Measurements from ENCODE around the gene C11orf24. TPM values are rescaled to one million over a fixed set of nuclear protein-coding genes. Genes with fewer than 3 reads are reported as not detected.

The C11orf24 gene
- total RNA-seq, 8 experiments from 2014 or later = 15.4 to 29.8 (median 24.1) TPM

DNA sequence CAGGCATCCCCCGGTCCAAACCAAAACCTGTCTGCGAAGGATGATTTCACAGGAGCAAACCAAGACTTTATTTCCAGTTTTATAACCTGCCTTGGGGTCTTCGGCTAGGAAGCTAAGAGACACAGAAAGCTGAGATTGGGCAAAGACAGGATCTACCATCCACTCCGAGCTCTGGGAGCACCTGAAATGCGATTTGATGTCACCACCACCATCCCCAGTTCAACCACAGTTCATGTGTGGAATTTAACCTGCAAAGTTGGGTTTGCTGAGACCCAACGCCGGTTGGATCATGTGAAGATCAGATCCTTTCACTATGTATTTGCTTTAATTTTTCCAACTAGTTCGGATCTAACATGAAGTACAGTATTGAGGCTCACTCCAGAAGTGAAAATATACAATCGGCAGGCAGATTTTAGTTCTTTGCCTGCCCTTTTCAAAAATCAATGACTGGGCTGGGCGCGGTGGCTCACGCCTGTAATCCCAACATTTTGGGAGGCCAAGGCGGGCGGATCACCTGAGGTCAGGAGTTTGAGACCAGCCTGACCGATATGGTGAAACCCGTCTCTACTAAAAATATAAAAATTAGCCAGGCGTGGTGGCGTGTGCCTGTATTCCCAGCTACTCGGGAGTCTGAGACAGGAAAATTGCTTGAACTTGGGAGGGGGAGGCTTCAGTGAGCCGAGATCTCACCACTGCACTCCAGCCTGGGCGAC is 1.4 kb upstream of the C11orf24 start:
- peaks cover 10 to 19% of the 10 kb centered on the region in 2 donors for H3K4me1 ChIP-seq (replicated peaks in 1 of 2)
- 85 to 100% (median 98%) methylated on average over 1 to 11 of the region's 21 CpGs; no CpG with 5 or more reads in 1 of the 10 experiments for WGBS, 10 experiments
- ATAC-seq (replicated peaks in 6 of 8) = no peak
- H3K4me3 ChIP-seq = peak overlapping the region; percentile 77 to 97 (median 95)
- in situ Hi-C loops (cut with MboI; ENCODE audit: low pct_unique_long_range_greater_than_20kb in 2 of 9, low sequenced_read_pairs in 9 of 9, unreplicated experiment in 9 of 9) = loop anchor here in 3 of 9 experiments (25.0 kb wide), 3 partner anchors 164 to 1389 kb away; partner anchors contain the start of gene PPP6R3 (in 1 of the 3)
- H3K27ac ChIP-seq = no peak overlapping the region

GRCh38 chr11:68271023-68271780 is 571 bp downstream of the C11orf24 start:
- in situ Hi-C loops (cut with MboI; ENCODE audit: low pct_unique_long_range_greater_than_20kb in 2 of 9, low sequenced_read_pairs in 9 of 9, unreplicated experiment in 9 of 9) = loop anchor here in 3 of 9 experiments (25.0 kb wide), 3 partner anchors 166 to 1391 kb away; partner anchors contain the start of gene PPP6R3 (in 1 of the 3)
- peak overlapping the region; percentile 77 to 97 (median 95) for H3K4me3 ChIP-seq
- H3K27ac ChIP-seq = peak overlapping the region; percentile 96 to 99
- WGBS, 10 experiments = 0 to 10% (median 1%) methylated on average over 1 to 10 of the region's 23 CpGs; no CpG with 5 or more reads in 2 of the 10 experiments
- H3K4me1 ChIP-seq (replicated peaks in 1 of 2) = peaks cover 10 to 19% of the 10 kb centered on the region in 2 donors
- peak; percentile 25 to 61 (median 54) for ATAC-seq (replicated peaks in 6 of 8)

GRCh38 chr11:68270196-68271022 is 1.4 kb downstream of the C11orf24 start:
- no peak for ATAC-seq (replicated peaks in 6 of 8)
- Histone ChIP-seq H3K4me1 (replicated peaks in 1 of 2) (peaks cover 10 to 19% of the 10 kb centered on the region in 2 donors), H3K27ac (peak overlapping the region; percentile 96 to 99), H3K4me3 (peak overlapping the region; percentile 77 to 97 (median 95))
- WGBS, 10 experiments = 48 to 89% (median 74%) methylated on average over 2 to 8 of the region's 8 CpGs; no CpG with 5 or more reads in 2 of the 10 experiments
- in situ Hi-C loops (cut with MboI; ENCODE audit: low pct_unique_long_range_greater_than_20kb in 2 of 9, low sequenced_read_pairs in 9 of 9, unreplicated experiment in 9 of 9) = loop anchor here in 3 of 9 experiments (25.0 kb wide), 3 partner anchors 167 to 1392 kb away; partner anchors contain the start of gene PPP6R3 (in 1 of the 3)

DNA sequence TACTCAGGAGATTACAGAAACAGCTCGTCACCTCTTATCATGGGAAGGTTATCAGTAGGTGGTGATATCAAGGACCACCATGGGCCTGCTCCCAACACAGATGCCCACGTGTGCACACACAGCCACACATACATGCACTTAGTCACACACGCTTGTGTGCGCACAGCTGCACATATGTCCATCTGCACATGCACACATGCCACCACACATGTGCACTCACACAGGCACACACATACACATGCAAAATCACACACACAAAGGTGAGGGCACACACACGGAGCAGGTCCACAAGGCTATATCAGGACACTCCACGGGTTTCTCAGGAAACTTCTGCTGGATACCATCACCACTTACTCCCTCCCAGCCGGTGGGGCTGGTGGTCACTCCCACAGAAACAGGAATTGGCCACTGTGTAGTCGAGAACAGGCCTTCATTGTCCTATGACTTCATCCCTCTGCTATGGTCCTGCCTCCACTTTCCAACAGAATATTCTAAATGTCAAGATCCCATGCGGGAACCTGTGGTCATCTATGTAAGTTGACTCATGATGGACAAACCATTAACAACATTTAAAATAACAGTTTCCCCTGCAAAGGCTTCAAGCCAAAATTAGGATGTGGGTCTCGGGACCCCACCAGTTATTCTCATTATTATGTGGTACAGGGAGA is 2.2 kb downstream of the C11orf24 start:
- Histone ChIP-seq H3K4me1 (replicated peaks in 1 of 2) (peaks cover 10 to 19% of the 10 kb centered on the region in 2 donors), H3K27ac (no peak overlapping the region), H3K4me3 (peak overlapping the region in 1 of 5 donors; percentile 97)
- peak in 2 of 8 experiments; percentile 24 to 29 for ATAC-seq (replicated peaks in 6 of 8)
- in situ Hi-C loops (cut with MboI; ENCODE audit: low pct_unique_long_range_greater_than_20kb in 2 of 9, low sequenced_read_pairs in 9 of 9, unreplicated experiment in 9 of 9) = loop anchor here in 3 of 9 experiments (25.0 kb wide), 3 partner anchors 168 to 1393 kb away; partner anchors contain the start of gene PPP6R3 (in 1 of the 3)
- 49 to 90% (median 72%) methylated on average over 1 to 9 of the region's 10 CpGs; no CpG with 5 or more reads in 2 of the 10 experiments for WGBS, 10 experiments

DNA sequence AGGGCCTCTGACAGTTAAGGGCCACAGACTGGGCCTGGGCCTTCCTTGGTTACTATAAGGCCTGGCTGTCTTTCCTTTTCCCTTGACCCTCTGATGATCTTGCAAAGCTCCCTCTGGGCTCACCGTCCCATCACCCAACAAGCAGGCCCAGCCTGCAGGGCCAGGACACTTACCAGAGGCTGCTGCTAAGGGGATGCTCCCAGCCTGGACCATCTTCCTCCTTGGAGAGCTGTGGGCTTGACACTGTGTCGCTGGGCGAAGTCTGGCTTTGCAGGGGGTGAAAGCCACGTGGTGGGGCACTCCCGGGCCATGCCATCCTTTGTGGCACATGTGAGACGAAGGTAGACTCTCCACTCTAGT is 3.9 kb downstream of the C11orf24 start:
- peaks cover 10 to 16% of the 10 kb centered on the region in 2 donors for H3K4me1 ChIP-seq (replicated peaks in 1 of 2)
- no peak overlapping the region for H3K4me3 ChIP-seq
- in situ Hi-C loops (cut with MboI; ENCODE audit: low pct_unique_long_range_greater_than_20kb in 2 of 9, low sequenced_read_pairs in 9 of 9, unreplicated experiment in 9 of 9) = loop anchor here in 3 of 9 experiments (25.0 kb wide), 3 partner anchors 169 to 1394 kb away; partner anchors contain the start of gene PPP6R3 (in 1 of the 3)
- no peak for ATAC-seq (replicated peaks in 6 of 8)
- 90 to 100% (median 100%) methylated on average over 1 to 4 of the region's 6 CpGs; no CpG with 5 or more reads in 5 of the 10 experiments for WGBS, 10 experiments
- H3K27ac ChIP-seq = no peak overlapping the region

- in situ Hi-C loops (cut with MboI; ENCODE audit: low pct_unique_long_range_greater_than_20kb in 2 of 9, low sequenced_read_pairs in 9 of 9, unreplicated experiment in 9 of 9) = loop anchor here in 3 of 9 experiments (25.0 kb wide), 3 partner anchors 170 to 1395 kb away; partner anchors contain the start of gene PPP6R3 (in 1 of the 3)
- WGBS, 10 experiments = 80 to 100% (median 96%) methylated on average over 1 to 8 of the region's 12 CpGs; no CpG with 5 or more reads in 4 of the 10 experiments
- H3K27ac ChIP-seq = no peak overlapping the region
- H3K4me1 ChIP-seq (replicated peaks in 1 of 2) = peaks cover 10 to 14% of the 10 kb centered on the region in 2 donors
- H3K4me3 ChIP-seq = no peak overlapping the region
- no peak for ATAC-seq (replicated peaks in 6 of 8)
Observed at GRCh38 chr11:68266936-68267880, 4.6 kb downstream of the C11orf24 start.

GRCh38 chr11:68266121-68266891 is 5.5 kb downstream of the C11orf24 start:
- Histone ChIP-seq H3K27ac (no peak overlapping the region), H3K4me3 (no peak overlapping the region), H3K4me1 (replicated peaks in 1 of 2) (peaks cover 10 to 14% of the 10 kb centered on the region in 2 donors)
- in situ Hi-C loops (cut with MboI; ENCODE audit: low pct_unique_long_range_greater_than_20kb in 2 of 9, low sequenced_read_pairs in 9 of 9, unreplicated experiment in 9 of 9) = loop anchor here in 3 of 9 experiments (25.0 kb wide), 3 partner anchors 171 to 1396 kb away; partner anchors contain the start of gene PPP6R3 (in 1 of the 3)
- ATAC-seq (replicated peaks in 6 of 8) = no peak
- 88 to 100% (median 94%) methylated on average over 1 to 15 of the region's 16 CpGs; no CpG with 5 or more reads in 2 of the 10 experiments for WGBS, 10 experiments

GRCh38 chr11:68264741-68265540 is 6.8 kb downstream of the C11orf24 start:
- in situ Hi-C loops (cut with MboI; ENCODE audit: low pct_unique_long_range_greater_than_20kb in 2 of 9, low sequenced_read_pairs in 9 of 9, unreplicated experiment in 9 of 9) = loop anchor here in 3 of 9 experiments (25.0 kb wide), 3 partner anchors 172 to 1397 kb away; partner anchors contain the start of gene PPP6R3 (in 1 of the 3)
- Histone ChIP-seq H3K4me1 (replicated peaks in 1 of 2) (peaks cover 2 to 4% of the 10 kb centered on the region in 2 donors), H3K27ac (no peak overlapping the region), H3K4me3 (no peak overlapping the region)
- 70 to 100% (median 90%) methylated on average over 1 to 6 of the region's 13 CpGs; no CpG with 5 or more reads in 4 of the 10 experiments for WGBS, 10 experiments
- ATAC-seq (replicated peaks in 6 of 8) = no peak

GRCh38 chr11:68264244-68264643 is 7.5 kb downstream of the C11orf24 start:
- in situ Hi-C loops (cut with MboI; ENCODE audit: low pct_unique_long_range_greater_than_20kb in 2 of 9, low sequenced_read_pairs in 9 of 9, unreplicated experiment in 9 of 9) = loop anchor here in 3 of 9 experiments (25.0 kb wide), 3 partner anchors 173 to 1398 kb away; partner anchors contain the start of gene PPP6R3 (in 1 of the 3)
- ATAC-seq (replicated peaks in 6 of 8) = no peak
- Histone ChIP-seq H3K4me1 (replicated peaks in 1 of 2) (no peaks in the 10 kb centered on the region), H3K4me3 (no peak overlapping the region), H3K27ac (no peak overlapping the region)
- WGBS, 10 experiments = 100% methylated on average over 1 of the region's 1 CpG; no CpG with 5 or more reads in 9 of the 10 experiments

Measured in motor neuron (in vitro differentiated cells).